ENCODE results near the gene CDC34. TPM values are rescaled to one million over a fixed set of nuclear protein-coding genes. Genes with fewer than 3 reads are reported as not detected.

The CDC34 gene
- total RNA-seq, 2 donors from 2014 or later: 128 to 138 TPM

GRCh38 chr19:556611-557382, 25.2 kb downstream of the CDC34 start:
- no peaks in the 10 kb centered on the region for H3K27me3 ChIP-seq (ENCODE audit: control insufficient read depth, insufficient read depth, low read length, poor library complexity, severe bottlenecking)
- H3K4me3 ChIP-seq (ENCODE audit: low read length): no peak overlapping the region
- H3K9me3 ChIP-seq (ENCODE audit: control insufficient read depth, low read length): no peaks in the 10 kb centered on the region
- H3K4me1 Mint-ChIP-seq: no peaks in the 10 kb centered on the region
- H3K9me3 Mint-ChIP-seq: no peaks in the 10 kb centered on the region
- TF ChIP-seq CTCF (conservative IDR thresholded peaks at IDR 0.05): no peak
- peak; percentile 44 for DNase-seq
- no peaks in the 10 kb centered on the region for H3K36me3 Mint-ChIP-seq (ENCODE audit: low read depth)
- no peak overlapping the region for H3K4me3 Mint-ChIP-seq
- H3K4me1 ChIP-seq (ENCODE audit: control insufficient read depth, insufficient read depth, low read length): peaks cover 4% of the 10 kb centered on the region
- H3K27ac ChIP-seq (ENCODE audit: low read depth, low read length): no peak overlapping the region
- no peak overlapping the region for H3K9ac ChIP-seq (ENCODE audit: extremely low read depth, low read length, poor library complexity, severe bottlenecking)
- no peaks in the 10 kb centered on the region for H3K27me3 Mint-ChIP-seq (ENCODE audit: insufficient read depth)
- H3K27ac Mint-ChIP-seq: no peak overlapping the region
- no peaks in the 10 kb centered on the region for H3K36me3 ChIP-seq (ENCODE audit: control insufficient read depth, insufficient read depth, low read length)
- 91 to 92% methylated on average over 27 to 31 of the region's 31 CpGs for WGBS, 2 experiments (ENCODE audit: insufficient coverage in 1 of 2, insufficient read length in 1 of 2)

GRCh38 chr19:558770-559439, 27.3 kb downstream of the CDC34 start:
- H3K9me3 ChIP-seq (ENCODE audit: control insufficient read depth, low read length): no peaks in the 10 kb centered on the region
- DNase-seq: peak; percentile 39
- no peaks in the 10 kb centered on the region for H3K27me3 ChIP-seq (ENCODE audit: control insufficient read depth, insufficient read depth, low read length, poor library complexity, severe bottlenecking)
- no peak overlapping the region for H3K27ac ChIP-seq (ENCODE audit: low read depth, low read length)
- no peaks in the 10 kb centered on the region for H3K4me1 Mint-ChIP-seq
- H3K36me3 Mint-ChIP-seq (ENCODE audit: low read depth): peaks cover 6% of the 10 kb centered on the region
- no peaks in the 10 kb centered on the region for H3K27me3 Mint-ChIP-seq (ENCODE audit: insufficient read depth)
- peaks cover 4% of the 10 kb centered on the region for H3K4me1 ChIP-seq (ENCODE audit: control insufficient read depth, insufficient read depth, low read length)
- H3K4me3 ChIP-seq (ENCODE audit: low read length): no peak overlapping the region
- 85 to 86% methylated on average over 12 to 20 of the region's 21 CpGs for WGBS, 2 experiments (ENCODE audit: insufficient coverage in 1 of 2, insufficient read length in 1 of 2)
- no peaks in the 10 kb centered on the region for H3K9me3 Mint-ChIP-seq
- TF ChIP-seq CTCF (conservative IDR thresholded peaks at IDR 0.05): no peak
- H3K4me3 Mint-ChIP-seq: no peak overlapping the region
- no peak overlapping the region for H3K9ac ChIP-seq (ENCODE audit: extremely low read depth, low read length, poor library complexity, severe bottlenecking)
- no peaks in the 10 kb centered on the region for H3K36me3 ChIP-seq (ENCODE audit: control insufficient read depth, insufficient read depth, low read length)
- peak overlapping the region; percentile 30 for H3K27ac Mint-ChIP-seq

- no peak overlapping the region for H3K27ac Mint-ChIP-seq
- DNase-seq: peak; percentile 44
- peaks cover 4% of the 10 kb centered on the region for H3K4me1 ChIP-seq (ENCODE audit: control insufficient read depth, insufficient read depth, low read length)
- no peaks in the 10 kb centered on the region for H3K36me3 ChIP-seq (ENCODE audit: control insufficient read depth, insufficient read depth, low read length)
- no peaks in the 10 kb centered on the region for H3K9me3 Mint-ChIP-seq
- no peak for TF ChIP-seq CTCF (conservative IDR thresholded peaks at IDR 0.05)
- no peaks in the 10 kb centered on the region for H3K27me3 Mint-ChIP-seq (ENCODE audit: insufficient read depth)
- 84 to 88% methylated on average over 6 to 12 of the region's 12 CpGs for WGBS, 2 experiments (ENCODE audit: insufficient coverage in 1 of 2, insufficient read length in 1 of 2)
- no peaks in the 10 kb centered on the region for H3K27me3 ChIP-seq (ENCODE audit: control insufficient read depth, insufficient read depth, low read length, poor library complexity, severe bottlenecking)
- no peak overlapping the region for H3K27ac ChIP-seq (ENCODE audit: low read depth, low read length)
- peaks cover 6% of the 10 kb centered on the region for H3K36me3 Mint-ChIP-seq (ENCODE audit: low read depth)
- no peaks in the 10 kb centered on the region for H3K4me1 Mint-ChIP-seq
- no peaks in the 10 kb centered on the region for H3K9me3 ChIP-seq (ENCODE audit: control insufficient read depth, low read length)
- H3K4me3 Mint-ChIP-seq: no peak overlapping the region
- H3K9ac ChIP-seq (ENCODE audit: extremely low read depth, low read length, poor library complexity, severe bottlenecking): no peak overlapping the region
- no peak overlapping the region for H3K4me3 ChIP-seq (ENCODE audit: low read length)
These were observed 28.6 kb downstream of the CDC34 start for GRCh38 chr19:560121-560520.
